AG10803 (cell line): Measurements from ENCODE around the gene KCNK15.

Experiments
- DNase-seq: peaks from one replicate; pipeline ENCODE4 v3.0.0; 2010; ENCODE audit warnings: low read depth
- H3K4me3 ChIP-seq: 2 replicates; pipeline ENCODE4 v1.5.1; 2011; ENCODE audit warnings: mild to moderate bottlenecking, low read length, control low read depth
- CTCF ChIP-seq: conservative IDR thresholded peaks from 2 replicates; pipeline ENCODE4 v1.5.1; 2011; ENCODE audit warnings: mild to moderate bottlenecking, low read length, control low read depth, inconsistent platforms

KCNK15 gene

DNA sequence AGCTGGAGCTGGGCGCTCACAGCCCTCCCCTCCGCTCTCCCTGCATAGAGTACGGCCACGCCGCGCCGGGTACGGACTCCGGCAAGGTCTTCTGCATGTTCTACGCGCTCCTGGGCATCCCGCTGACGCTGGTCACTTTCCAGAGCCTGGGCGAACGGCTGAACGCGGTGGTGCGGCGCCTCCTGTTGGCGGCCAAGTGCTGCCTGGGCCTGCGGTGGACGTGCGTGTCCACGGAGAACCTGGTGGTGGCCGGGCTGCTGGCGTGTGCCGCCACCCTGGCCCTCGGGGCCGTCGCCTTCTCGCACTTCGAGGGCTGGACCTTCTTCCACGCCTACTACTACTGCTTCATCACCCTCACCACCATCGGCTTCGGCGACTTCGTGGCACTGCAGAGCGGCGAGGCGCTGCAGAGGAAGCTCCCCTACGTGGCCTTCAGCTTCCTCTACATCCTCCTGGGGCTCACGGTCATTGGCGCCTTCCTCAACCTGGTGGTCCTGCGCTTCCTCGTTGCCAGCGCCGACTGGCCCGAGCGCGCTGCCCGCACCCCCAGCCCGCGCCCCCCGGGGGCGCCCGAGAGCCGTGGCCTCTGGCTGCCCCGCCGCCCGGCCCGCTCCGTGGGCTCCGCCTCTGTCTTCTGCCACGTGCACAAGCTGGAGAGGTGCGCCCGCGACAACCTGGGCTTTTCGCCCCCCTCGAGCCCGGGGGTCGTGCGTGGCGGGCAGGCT is 4.6 kb downstream of the KCNK15 start:
- no peak for DNase-seq
- peak; percentile 25; the same call in 1 of the 2 replicates for TF ChIP-seq CTCF
- H3K4me3 ChIP-seq = no peak overlapping the region

DNA sequence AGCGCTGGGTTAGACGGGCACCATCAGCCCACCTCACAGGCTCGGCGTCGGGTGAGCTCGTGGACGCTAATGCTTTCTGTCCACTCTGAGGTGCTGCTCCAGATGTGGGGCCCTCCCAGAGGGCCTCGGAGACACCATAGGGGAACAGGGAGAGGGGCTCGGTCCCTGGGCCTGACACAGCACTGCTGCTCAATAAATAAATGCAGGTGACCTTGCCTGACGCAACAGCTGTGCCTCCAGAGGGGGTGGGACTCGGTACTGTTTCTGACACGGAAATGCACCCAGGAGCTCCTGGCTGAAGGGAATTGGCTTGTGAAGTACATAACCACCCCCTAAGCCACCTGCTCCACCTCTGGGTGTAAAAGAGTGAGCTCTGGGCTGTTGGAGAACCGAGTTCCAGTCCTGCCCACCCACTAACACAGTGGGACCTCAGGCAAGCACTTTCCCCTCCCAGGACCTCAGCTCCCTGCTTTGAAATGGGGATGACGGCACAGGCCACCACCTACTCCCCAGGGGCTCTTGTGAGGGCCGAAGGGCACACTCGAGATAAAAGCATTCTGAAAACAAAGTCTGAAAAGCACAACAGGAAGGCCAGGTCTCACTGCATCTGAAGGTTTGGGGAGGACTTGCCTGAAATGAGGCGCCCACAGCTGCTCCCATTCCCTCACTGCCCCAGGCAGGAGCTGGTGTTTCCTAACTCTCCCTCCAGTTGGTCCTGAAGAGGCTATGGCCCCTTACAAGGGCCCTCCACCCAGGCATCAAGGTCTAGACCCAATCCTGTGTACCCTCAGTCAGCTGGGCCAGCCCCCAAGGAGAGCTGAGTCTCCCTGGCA is 6.7 kb downstream of the KCNK15 start:
- no peak for DNase-seq
- TF ChIP-seq CTCF = no peak
- H3K4me3 ChIP-seq = no peak overlapping the region

DNA sequence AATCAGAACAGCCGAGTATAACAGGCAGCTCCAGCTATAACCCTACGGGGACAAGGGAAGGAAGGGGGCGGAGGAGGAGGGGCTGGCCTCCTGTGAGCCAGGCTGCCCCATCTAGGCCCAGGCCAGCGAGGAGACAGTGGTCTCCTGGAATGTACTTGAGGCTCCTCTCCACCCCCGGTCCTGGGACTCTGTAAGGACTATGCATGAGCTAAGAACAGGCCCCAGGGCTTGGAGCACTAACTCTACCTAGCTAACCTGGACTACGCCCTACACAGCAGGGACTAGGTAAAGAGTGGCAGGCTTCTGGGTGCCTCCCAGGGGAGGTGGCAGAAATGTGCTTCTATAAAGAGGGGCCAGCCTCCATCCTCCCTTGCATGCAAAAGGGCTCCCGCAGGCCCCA is 8.9 kb downstream of the KCNK15 start:
- no peak overlapping the region for H3K4me3 ChIP-seq
- no peak for DNase-seq
- TF ChIP-seq CTCF = no peak

DNA sequence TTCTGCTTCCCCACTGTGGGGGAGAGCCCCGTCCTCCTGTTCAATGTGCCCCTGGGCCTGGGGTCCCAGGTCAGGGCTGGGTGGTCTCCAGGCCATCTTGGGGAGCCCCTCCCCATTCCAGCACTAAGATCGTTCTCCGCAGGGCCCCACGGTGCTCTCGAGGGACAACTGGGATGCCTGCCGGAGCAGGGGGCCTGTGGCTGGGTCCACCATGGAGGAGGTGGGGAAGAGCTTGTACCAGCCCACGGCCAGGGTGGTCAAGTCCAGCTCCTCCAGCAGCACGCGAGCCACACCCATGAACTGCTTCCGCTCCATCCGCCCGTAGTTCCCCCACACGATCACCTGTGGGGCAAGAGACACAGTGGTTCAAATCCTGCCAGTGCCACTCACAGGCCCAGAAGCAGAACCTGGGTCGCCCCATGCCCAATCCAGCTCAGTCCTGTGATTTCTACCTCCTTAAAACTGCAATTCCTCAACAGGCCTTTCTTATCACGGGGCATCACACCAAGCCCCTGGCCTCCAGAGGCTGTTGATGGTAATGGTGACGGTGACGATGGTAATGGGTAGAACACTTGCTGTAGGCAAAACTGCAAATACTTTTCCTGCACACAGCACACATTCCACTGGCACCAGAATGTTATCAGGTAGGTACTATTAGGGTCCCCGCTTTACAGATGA is 10.5 kb downstream of the KCNK15 start:
- H3K4me3 ChIP-seq = no peak overlapping the region
- DNase-seq = no peak
- no peak for TF ChIP-seq CTCF

GRCh38 chr20:44756956-44757355 is 11.3 kb downstream of the KCNK15 start:
- no peak for DNase-seq

DNA sequence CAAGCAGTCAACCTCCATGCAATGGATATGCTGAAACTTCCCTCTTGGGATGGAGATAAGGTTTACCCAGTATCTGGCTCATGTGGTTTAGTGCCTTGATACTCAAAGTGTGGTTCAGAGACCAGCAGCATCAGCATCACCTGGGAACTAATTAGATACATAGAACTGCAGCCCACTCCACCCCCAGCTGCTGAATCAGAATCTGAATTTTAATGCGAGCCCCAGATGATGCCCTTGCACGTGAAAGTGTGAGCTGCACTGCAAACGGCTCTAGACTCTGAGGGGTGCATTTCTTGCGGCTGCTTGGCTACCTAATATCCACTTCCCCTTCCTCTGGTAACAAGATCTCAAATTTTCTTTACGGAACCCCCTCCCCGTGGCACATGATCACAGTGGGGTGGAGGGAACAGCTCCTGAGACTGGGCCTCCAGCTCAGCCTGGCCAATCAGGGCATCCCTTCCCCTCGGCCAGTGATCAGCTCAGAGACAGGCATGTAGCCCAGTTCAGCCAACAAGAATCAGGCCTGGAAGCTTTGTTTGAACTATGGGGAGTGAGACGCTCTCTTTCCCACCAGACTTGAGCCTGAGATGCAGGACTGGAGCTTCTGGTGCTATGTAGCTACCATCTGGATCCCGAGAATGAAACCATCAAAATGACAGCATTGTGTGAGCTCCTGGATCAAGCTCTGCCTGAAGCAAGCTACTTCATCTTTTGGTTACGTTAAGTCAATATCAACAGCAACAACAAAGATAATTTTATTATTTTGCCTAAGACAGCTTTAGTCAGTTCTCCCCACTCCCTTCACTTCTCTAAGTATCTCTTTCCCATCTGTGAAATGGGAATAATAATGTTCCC is 12.8 kb downstream of the KCNK15 start:
- no peak overlapping the region for H3K4me3 ChIP-seq
- TF ChIP-seq CTCF = no peak
- no peak for DNase-seq

More at GRCh38 chr20:44756956-44757355, 11.3 kb downstream of the KCNK15 start:
- no peak overlapping the region for H3K4me3 ChIP-seq
- TF ChIP-seq CTCF = no peak
